WTC11 (cell line): ENCODE data around the gene DCLK2. TPM values are rescaled to one million over a fixed set of nuclear protein-coding genes. Genes with fewer than 3 reads are reported as not detected.

ENCODE experiments used
- ATAC-seq: fragments of 200-7000 bp; cut with Tn5 transposase; 2 replicates; pipeline ENCODE4 v1.10.0; 2021; ENCODE audit warnings: mild to moderate bottlenecking, moderate library complexity
- CTCF ChIA-PET: fragments of 300-600 bp; sonication (Branson Sonifier 250); formaldehyde crosslinking; loops from one replicate; lab custom pipeline; 2021; ENCODE audit warnings: antibody characterized with exemption; lab: Charles Lee
- POLR2A ChIA-PET: fragments of 350-600 bp; sonication (Branson Sonifier 250); formaldehyde crosslinking; loops from one replicate; lab custom pipeline; 2021; ENCODE audit warnings: antibody characterized with exemption; lab: Charles Lee
- DNase-seq: peaks from one replicate; pipeline ENCODE4 v3.0.0; 2021; ENCODE audit warnings: low spot score
- H3K27ac Mint-ChIP-seq: 2 replicates; pipeline ENCODE4 v1.8.0; 2021; ENCODE audit warnings: mixed read lengths
- H3K27me3 Mint-ChIP-seq: 2 replicates; pipeline ENCODE4 v1.8.0; 2021; ENCODE audit warnings: low read depth, mild to moderate bottlenecking, moderate library complexity, mixed read lengths
- H3K36me3 Mint-ChIP-seq: 2 replicates; pipeline ENCODE4 v1.8.0; 2021; ENCODE audit warnings: mixed read lengths
- H3K4me1 Mint-ChIP-seq: 2 replicates; pipeline ENCODE4 v1.8.0; 2022; ENCODE audit warnings: mixed read lengths
- H3K4me3 Mint-ChIP-seq: 2 replicates; pipeline ENCODE4 v1.8.0; 2021; ENCODE audit warnings: mild to moderate bottlenecking, moderate library complexity, mixed read lengths
- H3K9me3 Mint-ChIP-seq: 2 replicates; pipeline ENCODE4 v1.8.0; 2021; ENCODE audit warnings: mixed read lengths
- CREB1 ChIP-seq: sonication (generic); formaldehyde crosslinking; IDR thresholded peaks from 2 replicates; pipeline ENCODE4 v1.8.0; 2023; ENCODE audit warnings: mild to moderate bottlenecking, missing genetic modification reagents
- ETV6 ChIP-seq: sonication (generic); formaldehyde crosslinking; IDR thresholded peaks from 2 replicates; pipeline ENCODE4 v1.8.1; 2022; ENCODE audit warnings: mild to moderate bottlenecking, missing genetic modification reagents
- GTF2I ChIP-seq: fragments of 250-450 bp; sonication (Bioruptor Pico); conservative IDR thresholded peaks from 2 replicates; pipeline ENCODE4 v1.4.0; 2021; ENCODE audit warnings: mild to moderate bottlenecking
- RELA ChIP-seq: sonication (generic); formaldehyde crosslinking; IDR thresholded peaks from 2 replicates; pipeline ENCODE4 v1.8.1; 2022; ENCODE audit warnings: missing genetic modification reagents, mild to moderate bottlenecking, borderline replicate concordance
- ZNF121 ChIP-seq: sonication (generic); formaldehyde crosslinking; IDR thresholded peaks from 2 replicates; pipeline ENCODE4 v1.8.0; 2023; ENCODE audit warnings: missing genetic modification reagents
- ZNF396 ChIP-seq: fragments of 250-450 bp; sonication (Bioruptor Pico); IDR thresholded peaks from 2 replicates; pipeline ENCODE4 v1.8.0; 2021; ENCODE audit warnings: mild to moderate bottlenecking, moderate library complexity, borderline replicate concordance
- total RNA-seq: library from RNA; stranded (reverse); gene quantifications from 3 replicates; pipeline ENCODE4 v1.2.3, GENCODE V29; 2021
- TF ChIP-seq, protein P1 (sequence below): sonication (generic); formaldehyde crosslinking; IDR thresholded peaks from 2 replicates; pipeline ENCODE4 v1.8.1; 2023; ENCODE audit warnings: mild to moderate bottlenecking, missing genetic modification reagents
- TF ChIP-seq, protein P2 (sequence below): sonication (generic); formaldehyde crosslinking; IDR thresholded peaks from 2 replicates; pipeline ENCODE4 v1.8.1; 2023; ENCODE audit warnings: mild to moderate bottlenecking, missing genetic modification reagents, moderate library complexity
- TF ChIP-seq, protein P3 (sequence below): fragments of 250-450 bp; sonication (Bioruptor Pico); IDR thresholded peaks from 2 replicates; pipeline ENCODE4 v1.9.0; 2021; ENCODE audit warnings: mild to moderate bottlenecking
- TF ChIP-seq, protein P4 (sequence below): sonication (generic); formaldehyde crosslinking; IDR thresholded peaks from 2 replicates; pipeline ENCODE4 v1.8.0; 2022; ENCODE audit warnings: mild to moderate bottlenecking, missing genetic modification reagents
- TF ChIP-seq, protein P5 (sequence below): sonication (generic); formaldehyde crosslinking; conservative IDR thresholded peaks from 2 replicates; pipeline ENCODE4 v1.8.1; 2022; ENCODE audit warnings: mild to moderate bottlenecking, missing genetic modification reagents
- TF ChIP-seq, protein P6 (sequence below): fragments of 250-450 bp; sonication (Bioruptor Pico); IDR thresholded peaks from 2 replicates; pipeline ENCODE4 v1.9.0; 2021; ENCODE audit warnings: mild to moderate bottlenecking
- TF ChIP-seq, protein P7 (sequence below): sonication (generic); formaldehyde crosslinking; IDR thresholded peaks from 2 replicates; pipeline ENCODE4 v1.8.0; 2022; ENCODE audit warnings: mild to moderate bottlenecking, missing genetic modification reagents
- TF ChIP-seq, protein P8 (sequence below): sonication (generic); formaldehyde crosslinking; IDR thresholded peaks from 2 replicates; pipeline ENCODE4 v1.8.1; 2023; ENCODE audit warnings: mild to moderate bottlenecking, missing genetic modification reagents

The DCLK2 gene
- total RNA-seq, 1 experiment from 2014 or later = 0.17 TPM

DNA sequence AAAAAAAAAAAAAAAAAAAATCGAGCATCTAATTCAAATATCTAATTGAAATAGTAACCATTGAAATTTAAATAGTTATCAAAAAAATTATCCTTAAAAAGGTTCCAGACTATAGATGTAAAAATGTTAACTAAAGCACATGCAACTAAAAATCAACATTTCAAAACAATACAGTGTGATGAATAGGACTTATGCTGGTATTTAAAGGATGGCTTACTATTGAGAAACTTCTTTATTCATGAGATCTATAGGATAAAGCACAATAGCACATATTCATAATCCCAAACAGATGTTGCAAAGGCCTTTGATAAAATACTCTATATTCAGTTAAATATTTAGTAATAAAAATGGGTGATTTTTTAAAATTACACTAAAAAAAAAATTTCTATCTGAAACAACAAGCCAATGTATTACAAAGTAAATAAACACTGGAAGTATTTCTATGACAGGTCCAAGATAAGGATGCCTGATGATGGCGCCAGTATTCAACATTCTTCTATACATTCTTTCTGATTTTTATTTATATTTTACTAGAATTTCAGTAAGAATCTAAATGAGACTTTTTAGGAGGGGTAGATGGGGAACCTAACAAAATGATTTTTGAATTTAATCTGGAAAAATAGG is 26.3 kb downstream of the DCLK2 start (continued):
- no peak for TF ChIP-seq ZNF121
- no peak for TF ChIP-seq CREB1 (CRISPR knock-in tag)
- no peak for TF ChIP-seq GTF2I (CRISPR knock-in tag)
- no peak for TF ChIP-seq ZNF396 (CRISPR knock-in tag)
- TF ChIP-seq RELA (CRISPR knock-in tag) = no peak
- TF ChIP-seq, protein P1, sequence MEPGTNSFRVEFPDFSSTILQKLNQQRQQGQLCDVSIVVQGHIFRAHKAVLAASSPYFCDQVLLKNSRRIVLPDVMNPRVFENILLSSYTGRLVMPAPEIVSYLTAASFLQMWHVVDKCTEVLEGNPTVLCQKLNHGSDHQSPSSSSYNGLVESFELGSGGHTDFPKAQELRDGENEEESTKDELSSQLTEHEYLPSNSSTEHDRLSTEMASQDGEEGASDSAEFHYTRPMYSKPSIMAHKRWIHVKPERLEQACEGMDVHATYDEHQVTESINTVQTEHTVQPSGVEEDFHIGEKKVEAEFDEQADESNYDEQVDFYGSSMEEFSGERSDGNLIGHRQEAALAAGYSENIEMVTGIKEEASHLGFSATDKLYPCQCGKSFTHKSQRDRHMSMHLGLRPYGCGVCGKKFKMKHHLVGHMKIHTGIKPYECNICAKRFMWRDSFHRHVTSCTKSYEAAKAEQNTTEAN (CRISPR knock-in tag) = no peak
- TF ChIP-seq, protein P2, sequence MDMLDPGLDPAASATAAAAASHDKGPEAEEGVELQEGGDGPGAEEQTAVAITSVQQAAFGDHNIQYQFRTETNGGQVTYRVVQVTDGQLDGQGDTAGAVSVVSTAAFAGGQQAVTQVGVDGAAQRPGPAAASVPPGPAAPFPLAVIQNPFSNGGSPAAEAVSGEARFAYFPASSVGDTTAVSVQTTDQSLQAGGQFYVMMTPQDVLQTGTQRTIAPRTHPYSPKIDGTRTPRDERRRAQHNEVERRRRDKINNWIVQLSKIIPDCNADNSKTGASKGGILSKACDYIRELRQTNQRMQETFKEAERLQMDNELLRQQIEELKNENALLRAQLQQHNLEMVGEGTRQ (CRISPR knock-in tag) = no peak
- TF ChIP-seq, protein P3, sequence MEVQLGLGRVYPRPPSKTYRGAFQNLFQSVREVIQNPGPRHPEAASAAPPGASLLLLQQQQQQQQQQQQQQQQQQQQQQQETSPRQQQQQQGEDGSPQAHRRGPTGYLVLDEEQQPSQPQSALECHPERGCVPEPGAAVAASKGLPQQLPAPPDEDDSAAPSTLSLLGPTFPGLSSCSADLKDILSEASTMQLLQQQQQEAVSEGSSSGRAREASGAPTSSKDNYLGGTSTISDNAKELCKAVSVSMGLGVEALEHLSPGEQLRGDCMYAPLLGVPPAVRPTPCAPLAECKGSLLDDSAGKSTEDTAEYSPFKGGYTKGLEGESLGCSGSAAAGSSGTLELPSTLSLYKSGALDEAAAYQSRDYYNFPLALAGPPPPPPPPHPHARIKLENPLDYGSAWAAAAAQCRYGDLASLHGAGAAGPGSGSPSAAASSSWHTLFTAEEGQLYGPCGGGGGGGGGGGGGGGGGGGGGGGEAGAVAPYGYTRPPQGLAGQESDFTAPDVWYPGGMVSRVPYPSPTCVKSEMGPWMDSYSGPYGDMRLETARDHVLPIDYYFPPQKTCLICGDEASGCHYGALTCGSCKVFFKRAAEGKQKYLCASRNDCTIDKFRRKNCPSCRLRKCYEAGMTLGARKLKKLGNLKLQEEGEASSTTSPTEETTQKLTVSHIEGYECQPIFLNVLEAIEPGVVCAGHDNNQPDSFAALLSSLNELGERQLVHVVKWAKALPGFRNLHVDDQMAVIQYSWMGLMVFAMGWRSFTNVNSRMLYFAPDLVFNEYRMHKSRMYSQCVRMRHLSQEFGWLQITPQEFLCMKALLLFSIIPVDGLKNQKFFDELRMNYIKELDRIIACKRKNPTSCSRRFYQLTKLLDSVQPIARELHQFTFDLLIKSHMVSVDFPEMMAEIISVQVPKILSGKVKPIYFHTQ (CRISPR knock-in tag) = no peak
- TF ChIP-seq, protein P4, sequence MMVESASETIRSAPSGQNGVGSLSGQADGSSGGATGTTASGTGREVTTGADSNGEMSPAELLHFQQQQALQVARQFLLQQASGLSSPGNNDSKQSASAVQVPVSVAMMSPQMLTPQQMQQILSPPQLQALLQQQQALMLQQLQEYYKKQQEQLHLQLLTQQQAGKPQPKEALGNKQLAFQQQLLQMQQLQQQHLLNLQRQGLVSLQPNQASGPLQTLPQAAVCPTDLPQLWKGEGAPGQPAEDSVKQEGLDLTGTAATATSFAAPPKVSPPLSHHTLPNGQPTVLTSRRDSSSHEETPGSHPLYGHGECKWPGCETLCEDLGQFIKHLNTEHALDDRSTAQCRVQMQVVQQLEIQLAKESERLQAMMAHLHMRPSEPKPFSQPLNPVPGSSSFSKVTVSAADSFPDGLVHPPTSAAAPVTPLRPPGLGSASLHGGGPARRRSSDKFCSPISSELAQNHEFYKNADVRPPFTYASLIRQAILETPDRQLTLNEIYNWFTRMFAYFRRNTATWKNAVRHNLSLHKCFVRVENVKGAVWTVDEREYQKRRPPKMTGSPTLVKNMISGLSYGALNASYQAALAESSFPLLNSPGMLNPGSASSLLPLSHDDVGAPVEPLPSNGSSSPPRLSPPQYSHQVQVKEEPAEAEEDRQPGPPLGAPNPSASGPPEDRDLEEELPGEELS (CRISPR knock-in tag) = no peak

DNA sequence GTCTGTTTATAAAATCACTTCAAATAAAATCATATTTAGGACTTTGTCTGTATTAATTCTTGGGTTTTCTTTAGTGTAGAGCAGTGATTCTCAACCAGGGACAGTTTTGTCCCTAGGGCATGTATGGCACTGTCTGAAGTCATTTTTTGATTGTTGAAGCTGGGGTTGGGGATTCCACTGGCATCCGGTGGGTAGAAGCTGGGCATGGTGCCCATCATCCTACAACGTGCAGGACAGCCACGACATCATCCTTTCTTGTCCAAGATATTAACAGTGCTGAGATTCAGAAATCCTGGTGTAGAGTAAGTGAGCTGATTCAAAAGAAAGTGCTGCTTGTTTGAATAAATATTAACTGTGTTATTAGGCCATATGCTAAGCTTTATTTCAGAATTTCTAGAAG is 28.6 kb downstream of the DCLK2 start:
- Mint-ChIP-seq H3K36me3 (no peaks in the 10 kb centered on the region), H3K27ac (no peak overlapping the region), H3K9me3 (no peaks in the 10 kb centered on the region), H3K4me1 (no peaks in the 10 kb centered on the region), H3K4me3 (no peak overlapping the region), H3K27me3 (no peaks in the 10 kb centered on the region)
- TF ChIP-seq, protein P2 (CRISPR knock-in tag) = no peak
- TF ChIP-seq, protein P5, sequence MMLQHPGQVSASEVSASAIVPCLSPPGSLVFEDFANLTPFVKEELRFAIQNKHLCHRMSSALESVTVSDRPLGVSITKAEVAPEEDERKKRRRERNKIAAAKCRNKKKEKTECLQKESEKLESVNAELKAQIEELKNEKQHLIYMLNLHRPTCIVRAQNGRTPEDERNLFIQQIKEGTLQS (CRISPR knock-in tag) = no peak
- TF ChIP-seq, protein P6, sequence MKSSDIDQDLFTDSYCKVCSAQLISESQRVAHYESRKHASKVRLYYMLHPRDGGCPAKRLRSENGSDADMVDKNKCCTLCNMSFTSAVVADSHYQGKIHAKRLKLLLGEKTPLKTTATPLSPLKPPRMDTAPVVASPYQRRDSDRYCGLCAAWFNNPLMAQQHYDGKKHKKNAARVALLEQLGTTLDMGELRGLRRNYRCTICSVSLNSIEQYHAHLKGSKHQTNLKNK (CRISPR knock-in tag) = no peak
- TF ChIP-seq, protein P7, sequence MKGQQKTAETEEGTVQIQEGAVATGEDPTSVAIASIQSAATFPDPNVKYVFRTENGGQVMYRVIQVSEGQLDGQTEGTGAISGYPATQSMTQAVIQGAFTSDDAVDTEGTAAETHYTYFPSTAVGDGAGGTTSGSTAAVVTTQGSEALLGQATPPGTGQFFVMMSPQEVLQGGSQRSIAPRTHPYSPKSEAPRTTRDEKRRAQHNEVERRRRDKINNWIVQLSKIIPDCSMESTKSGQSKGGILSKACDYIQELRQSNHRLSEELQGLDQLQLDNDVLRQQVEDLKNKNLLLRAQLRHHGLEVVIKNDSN (CRISPR knock-in tag) = no peak
- TF ChIP-seq, protein P8, sequence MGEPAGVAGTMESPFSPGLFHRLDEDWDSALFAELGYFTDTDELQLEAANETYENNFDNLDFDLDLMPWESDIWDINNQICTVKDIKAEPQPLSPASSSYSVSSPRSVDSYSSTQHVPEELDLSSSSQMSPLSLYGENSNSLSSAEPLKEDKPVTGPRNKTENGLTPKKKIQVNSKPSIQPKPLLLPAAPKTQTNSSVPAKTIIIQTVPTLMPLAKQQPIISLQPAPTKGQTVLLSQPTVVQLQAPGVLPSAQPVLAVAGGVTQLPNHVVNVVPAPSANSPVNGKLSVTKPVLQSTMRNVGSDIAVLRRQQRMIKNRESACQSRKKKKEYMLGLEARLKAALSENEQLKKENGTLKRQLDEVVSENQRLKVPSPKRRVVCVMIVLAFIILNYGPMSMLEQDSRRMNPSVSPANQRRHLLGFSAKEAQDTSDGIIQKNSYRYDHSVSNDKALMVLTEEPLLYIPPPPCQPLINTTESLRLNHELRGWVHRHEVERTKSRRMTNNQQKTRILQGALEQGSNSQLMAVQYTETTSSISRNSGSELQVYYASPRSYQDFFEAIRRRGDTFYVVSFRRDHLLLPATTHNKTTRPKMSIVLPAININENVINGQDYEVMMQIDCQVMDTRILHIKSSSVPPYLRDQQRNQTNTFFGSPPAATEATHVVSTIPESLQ (CRISPR knock-in tag) = no peak
- TF ChIP-seq ETV6 (CRISPR knock-in tag) = no peak
- TF ChIP-seq, protein P1 (CRISPR knock-in tag) = no peak
- CTCF ChIA-PET = no interaction called here
- ATAC-seq (no peak), DNase-seq (no peak)
- POLR2A ChIA-PET = no interaction called here
